H1 (cell line): ENCODE data around the gene ZBTB44. TPM values are rescaled to one million over a fixed set of nuclear protein-coding genes. Genes with fewer than 3 reads are reported as not detected.

ENCODE experiments used
- ATF3 ChIP-seq: IDR thresholded peaks from 2 replicates; pipeline ENCODE4 v1.6.1; 2011; ENCODE audit warnings: low read depth, mild to moderate bottlenecking, low read length; ENCODE audit not compliant: insufficient read depth
- KDM1A ChIP-seq: fragments of 200-600, 300-600 bp; sonication (generic); IDR thresholded peaks from 2 replicates; pipeline ENCODE4 v1.7.1; 2016; ENCODE audit warnings: mild to moderate bottlenecking, low read length, borderline replicate concordance
- RAD21 ChIP-seq, 2 experiments: IDR thresholded peaks in 1 of 2; conservative IDR thresholded peaks in 1 of 2; 2 replicates each; pipeline ENCODE4 v1.6.1; 2011; ENCODE audit warnings: low read depth in 2 of 2, low read length in 2 of 2, improper control_type of control experiment in 1 of 2, inconsistent platforms in 1 of 2, mild to moderate bottlenecking in 1 of 2, moderate library complexity in 1 of 2
- RFX5 ChIP-seq: IDR thresholded peaks from 2 replicates; pipeline ENCODE4 v1.6.1; 2011; ENCODE audit warnings: low read depth, low read length, improper control_type of control experiment, borderline replicate concordance
- SAP30 ChIP-seq: fragments of 300-600 bp; sonication (generic); IDR thresholded peaks from 2 replicates; pipeline ENCODE4 v1.7.1; 2012; ENCODE audit warnings: low read length, moderate library complexity, mild to moderate bottlenecking, inconsistent platforms; ENCODE audit not compliant: insufficient read depth, insufficient replicate concordance
- TCF12 ChIP-seq: IDR thresholded peaks from 2 replicates; pipeline ENCODE4 v1.6.1; 2011; ENCODE audit warnings: low read depth, mild to moderate bottlenecking, low read length
- TEAD4 ChIP-seq: IDR thresholded peaks from 2 replicates; pipeline ENCODE4 v1.6.1; 2012; ENCODE audit warnings: low read depth, low read length, inconsistent platforms, mixed read lengths
- polyA plus RNA-seq, 7 experiments: library from polyadenylated mRNA; depleted of rRNA in 3 of 7; stranded (reverse) in 5 of 7; unstranded in 2 of 7; fragments of >200 nt in 5 of 7; fragments of 200-250 nt in 2 of 7; gene quantifications; 1 replicate in 5 of 7; 2 replicates in 1 of 7; 4 replicates in 1 of 7; pipeline versions ENCODE4 v1.2.1 to v1.2.3, GENCODE V29; 2011 to 2013; ENCODE audit warnings: missing spikeins in 2 of 7, mixed read lengths in 2 of 7
- total RNA-seq: library from RNA; stranded (reverse); fragmentation: NEBNext Ultra II Directional; extraction: Animal tissue kit (Norgen Biotek cat#: 25700); gene quantifications from 2 replicates; pipeline ENCODE4 v1.2.1, GENCODE V29; 2021

The ZBTB44 gene
- total and polyA plus RNA-seq, 2 of the 8 experiments (the other 6 are each of a cell fraction or from before 2014, with no cell fraction given), result 37.2 to 158 TPM

- TF ChIP-seq ATF3 (no peak), KDM1A (no peak), SAP30 (no peak), RAD21 (IDR thresholded peaks at IDR 0.05 in 1 of 2, conservative IDR thresholded peaks at IDR 0.05 in 1 of 2; ENCODE audit: low read depth in 2 of 2, low read length in 2 of 2) (no peak), TEAD4 (no peak), RFX5 (no peak), TCF12 (no peak)
Observed at GRCh38 chr11:130310622-130311021, 4.1 kb downstream of the ZBTB44 start (continued).
